Central memory CD4-positive, alpha-beta T cell (primary cell): ENCODE results near the gene APOBEC3B.
A peak's percentile ranks its signal among the peaks of the same experiment; 100 is the strongest.
"Not testable (repeated sequence)": the region's sequence is repeated elsewhere in the genome, so short reads cannot be mapped to it uniquely, and the experiment has no call there.

ENCODE experiments used
- DNase-seq: peaks from one replicate; pipeline ENCODE4 v3.0.0; 2022

APOBEC3B gene

DNA sequence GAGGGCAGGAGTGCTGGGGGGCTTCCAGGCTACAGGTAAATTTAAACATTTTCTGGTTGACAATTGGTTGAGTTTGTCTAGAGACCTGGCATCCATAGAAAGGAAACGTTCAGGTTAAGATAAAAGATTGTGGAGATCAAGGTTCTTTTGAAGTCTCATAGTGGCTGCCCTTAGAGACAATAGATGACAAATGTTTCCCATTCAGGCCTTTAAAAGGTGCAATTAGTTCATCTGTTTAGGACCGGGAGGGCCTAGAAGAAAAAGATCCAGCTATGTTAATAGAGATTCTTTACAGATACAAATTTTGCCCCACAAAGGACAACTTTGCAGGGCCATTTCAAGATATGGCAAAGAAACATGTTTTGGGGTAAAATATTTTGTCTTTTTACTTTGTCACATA is 54.9 kb downstream of the APOBEC3B start:
- not testable (repeated sequence) for DNase-seq

DNA sequence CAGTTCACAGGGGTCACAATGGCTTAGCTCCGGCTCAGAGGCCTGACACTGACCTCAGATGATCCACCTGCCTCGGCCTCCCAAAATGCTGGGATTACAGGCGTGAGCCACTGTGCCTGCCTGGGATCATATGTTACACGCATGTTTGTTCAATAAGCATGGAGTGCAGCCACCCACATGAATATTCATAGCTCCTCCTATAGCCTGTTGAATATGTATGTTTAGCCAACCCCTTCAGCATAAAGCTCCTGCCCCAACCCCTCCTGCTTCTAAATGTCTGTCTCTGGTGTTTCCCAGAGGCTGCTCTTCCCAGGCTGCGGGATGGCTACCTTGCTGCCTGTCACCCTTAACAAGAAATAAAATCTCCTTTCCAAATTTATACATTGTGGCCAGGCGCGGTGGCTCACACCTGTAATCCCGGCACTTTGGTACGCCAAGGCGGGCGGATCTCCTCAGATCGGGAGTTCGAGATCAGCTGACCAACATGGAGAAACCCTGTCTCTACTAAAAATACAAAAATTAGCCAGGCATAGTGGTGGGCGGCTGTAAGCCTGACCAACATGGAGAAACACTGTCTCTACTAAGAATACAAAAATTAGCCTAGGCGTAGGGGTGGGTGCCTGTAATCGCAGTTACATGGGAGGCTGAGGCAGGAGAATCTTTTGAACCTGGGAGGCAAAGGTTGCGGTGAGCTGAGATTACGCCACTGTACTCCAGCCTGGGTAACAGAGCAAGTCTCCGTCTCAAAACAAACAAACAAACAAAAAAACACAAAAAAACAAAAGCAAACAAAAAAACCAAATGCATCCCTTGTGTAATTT is 57.4 kb downstream of the APOBEC3B start:
- DNase-seq, result no peak

DNA sequence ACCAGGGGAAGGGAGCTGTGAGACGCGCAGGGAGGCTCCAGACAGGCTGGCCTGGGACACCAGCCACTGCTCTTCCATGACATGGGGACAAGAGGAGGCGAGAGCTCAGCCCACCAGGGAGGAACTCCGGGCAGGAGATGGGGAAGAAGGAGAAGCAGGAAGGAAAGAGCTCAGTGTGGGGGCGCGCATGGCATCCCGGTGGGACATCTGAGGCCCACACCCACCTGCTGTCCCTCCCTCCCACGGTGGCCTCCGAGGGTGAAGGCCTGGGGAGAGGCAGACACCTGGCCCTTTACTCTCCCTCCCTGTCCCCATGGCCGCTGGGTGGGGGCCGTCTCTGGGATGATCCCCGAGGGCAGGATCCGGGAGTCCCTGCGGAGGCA is 58.0 kb downstream of the APOBEC3B start:
- DNase-seq, result not testable (repeated sequence)

DNA sequence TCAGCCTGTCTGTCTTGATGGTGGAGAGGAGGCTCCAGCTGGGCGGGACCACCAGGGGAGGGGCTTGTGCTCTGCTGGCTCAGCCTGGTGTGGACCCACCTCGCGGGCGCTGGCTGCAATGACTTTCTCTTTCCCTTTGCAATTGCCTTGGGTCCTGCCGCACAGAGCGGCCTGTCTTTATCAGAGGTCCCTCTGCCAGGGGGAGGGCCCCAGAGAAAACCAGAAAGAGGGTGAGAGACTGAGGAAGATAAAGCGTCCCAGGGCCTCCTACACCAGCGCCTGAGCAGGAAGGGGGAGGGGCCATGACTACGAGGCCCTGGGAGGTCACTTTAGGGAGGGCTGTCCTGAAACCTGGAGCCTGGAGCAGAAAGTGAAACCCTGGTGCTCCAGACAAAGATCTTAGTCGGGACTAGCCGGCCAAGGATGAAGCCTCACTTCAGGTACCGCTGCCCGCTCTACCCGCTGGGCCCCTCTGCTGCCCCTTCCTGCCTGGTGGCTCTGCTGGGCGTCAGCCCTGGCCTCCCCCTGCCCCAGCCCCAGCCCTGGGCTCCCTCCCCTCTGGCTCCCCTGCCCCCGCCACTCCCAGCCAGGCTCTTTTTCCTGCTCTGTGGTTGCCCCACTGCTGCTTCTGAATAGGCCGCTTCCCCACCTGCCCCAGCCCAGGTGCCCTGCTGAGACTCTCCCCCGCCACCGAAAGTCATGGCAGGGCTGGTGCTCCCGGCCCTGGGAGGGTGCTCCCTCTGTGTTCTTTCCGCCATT is 58.6 kb downstream of the APOBEC3B start, which contains the start of gene APOBEC3F:
APOBEC3F (plus strand) TSS at position 327 of the 759 bp plus-strand sequence; CDS start at position 424, 97 bp downstream.
- DNase-seq, result peak; percentile 62

DNA sequence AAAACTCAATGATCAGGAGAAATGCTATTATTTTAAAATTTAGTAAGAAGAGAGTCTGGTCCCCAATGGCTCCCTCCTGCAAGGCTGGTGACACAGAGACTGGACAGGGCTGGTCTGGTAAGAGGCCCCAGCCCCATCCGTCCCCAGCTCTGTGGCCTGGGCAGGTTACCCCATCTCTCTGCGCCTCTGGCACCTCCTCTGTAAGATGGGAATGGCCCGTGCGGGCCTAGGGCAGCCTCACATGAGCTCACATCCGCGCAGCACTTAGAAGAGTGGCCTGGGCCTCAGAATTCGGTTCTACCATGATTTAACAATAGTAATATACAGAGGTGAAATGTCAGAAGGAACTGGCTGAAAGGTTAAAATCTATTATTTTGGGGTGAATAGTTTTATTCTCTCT is 59.8 kb downstream of the APOBEC3B start:
- no peak for DNase-seq
